NOMO-1 treated with dmso at 0.1 percent for 144 hours (cell line): Measurements from ENCODE around the gene FSTL4.
A peak's percentile ranks its signal among the peaks of the same experiment; 100 is the strongest.

ENCODE experiments used
- DNase-seq: peaks from one replicate; lab custom pipeline; 2025; ENCODE audit not compliant: unreplicated experiment; lab: John Stamatoyannopoulos, UW

The FSTL4 gene

DNA sequence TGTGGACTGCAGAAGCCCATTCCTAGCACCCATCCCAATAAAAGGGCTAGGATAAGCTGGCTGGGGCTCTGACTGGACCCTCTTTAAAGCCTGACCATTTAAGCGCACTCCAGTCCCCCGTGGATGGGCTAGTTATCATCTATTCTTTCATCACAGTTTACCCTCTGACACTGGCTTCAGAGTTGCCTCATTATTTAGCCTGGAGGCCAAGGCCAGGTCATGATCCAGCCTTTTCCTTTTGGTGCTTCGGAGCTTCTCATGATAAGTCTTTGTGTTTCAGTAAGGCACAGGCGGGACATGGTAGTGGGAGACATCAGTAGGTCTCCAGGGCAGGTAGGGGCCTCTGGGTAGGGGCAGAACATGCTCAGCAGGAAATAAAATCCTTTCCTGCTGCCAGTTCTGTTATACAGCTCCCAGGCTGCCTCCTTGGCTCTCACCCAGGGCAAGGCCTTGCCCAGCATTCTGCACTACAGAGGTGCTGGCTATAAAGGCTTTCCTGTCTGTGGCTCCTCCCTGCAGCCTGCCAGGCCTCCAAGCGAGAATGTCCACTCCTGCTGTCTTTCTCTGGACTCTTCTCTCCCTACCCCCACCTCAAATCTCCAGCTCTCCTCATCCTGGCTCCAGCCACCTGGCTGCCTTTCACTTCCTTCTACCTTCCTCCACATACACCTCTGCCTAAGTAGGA lies 128.8 kb downstream of the FSTL4 start:
- no peak for DNase-seq

DNA sequence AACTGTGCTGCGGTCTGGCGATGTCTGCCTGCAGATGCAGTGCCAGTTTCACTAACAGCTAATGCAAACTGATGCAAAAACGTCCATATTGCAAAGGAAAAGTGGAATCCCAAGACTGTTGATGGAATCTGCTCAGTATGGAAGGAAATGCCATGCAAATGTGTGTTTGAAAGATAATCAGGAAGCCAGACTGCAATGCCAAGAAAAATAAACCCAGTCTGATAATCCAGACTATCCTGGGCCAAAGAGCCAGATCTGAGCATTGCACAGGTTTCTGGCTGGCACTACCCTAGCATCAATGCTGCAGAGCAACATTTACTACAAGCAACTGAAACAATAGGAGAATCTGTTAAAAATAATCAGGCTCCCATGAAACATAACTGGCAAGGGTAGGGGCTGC lies 130.3 kb downstream of the FSTL4 start:
- DNase-seq: no peak

DNA sequence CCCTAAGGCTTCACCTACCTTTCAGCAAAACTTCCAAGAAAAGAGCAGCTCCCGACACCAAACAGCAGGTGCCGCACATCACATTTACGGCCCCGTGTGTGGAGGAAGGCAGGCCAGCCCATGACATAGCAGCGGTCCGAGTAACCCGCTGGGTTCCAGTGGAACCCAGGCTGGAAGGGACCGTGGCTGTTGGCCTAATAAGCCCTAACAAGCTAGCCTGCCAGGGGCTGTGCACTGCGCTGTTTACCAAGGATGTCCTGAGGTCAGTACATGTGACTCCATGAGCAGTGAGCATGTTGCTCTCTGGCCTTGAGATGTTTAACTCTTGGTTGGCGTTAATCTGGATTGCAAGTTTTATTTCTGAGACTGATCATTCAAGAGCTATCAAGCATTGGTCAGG lies 131.5 kb downstream of the FSTL4 start:
- DNase-seq: no peak

DNA sequence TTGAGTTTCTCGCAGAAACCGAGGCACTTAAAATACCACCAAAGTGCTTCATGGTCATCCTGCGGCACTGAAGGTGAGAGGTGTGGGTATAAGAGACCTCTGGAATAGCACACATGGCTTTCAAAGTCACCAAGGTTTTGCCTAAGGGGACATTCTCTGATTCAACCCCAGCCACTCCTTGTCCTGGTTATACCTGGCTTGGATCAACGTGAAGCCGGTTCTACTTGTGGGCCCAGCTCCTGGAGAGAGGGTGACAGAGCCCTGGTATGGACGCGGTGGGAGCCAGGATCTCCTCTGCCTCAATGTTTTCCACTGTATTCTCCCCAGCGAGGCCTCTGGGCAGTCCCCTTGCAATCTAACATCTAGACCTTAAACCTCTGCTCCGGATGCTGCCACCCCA lies 132.0 kb downstream of the FSTL4 start:
- no peak for DNase-seq

DNA sequence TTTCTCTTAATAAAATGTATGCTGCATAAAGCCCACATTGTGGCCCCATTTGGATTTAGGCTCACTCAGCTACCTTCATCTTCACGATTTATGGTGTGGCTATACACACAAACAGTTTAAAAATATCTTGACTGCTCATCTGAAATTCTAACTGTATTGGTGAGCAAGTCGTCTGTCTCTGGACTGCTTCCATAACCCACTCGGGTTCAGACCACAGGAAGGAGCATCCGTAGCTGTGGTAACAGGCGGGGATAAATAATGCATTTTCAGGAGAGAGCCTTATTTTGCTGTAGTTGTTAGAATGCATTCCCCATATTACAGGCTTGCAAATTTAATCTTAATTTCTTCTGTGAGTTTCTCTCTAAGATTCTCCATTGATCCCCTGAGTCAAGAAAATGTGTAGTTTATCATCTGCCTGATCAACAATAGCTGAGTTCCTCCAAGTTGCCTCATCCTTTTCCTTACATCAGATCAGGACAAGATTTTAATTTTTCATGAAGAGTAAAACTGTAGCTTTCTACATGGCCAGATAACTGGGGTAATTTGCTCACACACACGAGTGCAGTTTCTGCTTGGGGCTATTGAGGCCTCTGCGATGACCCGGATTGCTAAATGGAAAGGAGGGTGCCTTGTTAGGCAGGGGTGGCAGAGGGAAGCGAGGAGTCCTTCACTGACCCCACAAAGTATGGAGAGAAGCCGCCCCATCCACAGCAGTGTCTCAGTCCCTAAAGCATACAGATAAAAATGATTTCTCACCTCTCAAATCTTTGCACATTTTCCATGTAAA lies 133.9 kb downstream of the FSTL4 start:
- DNase-seq: no peak

DNA sequence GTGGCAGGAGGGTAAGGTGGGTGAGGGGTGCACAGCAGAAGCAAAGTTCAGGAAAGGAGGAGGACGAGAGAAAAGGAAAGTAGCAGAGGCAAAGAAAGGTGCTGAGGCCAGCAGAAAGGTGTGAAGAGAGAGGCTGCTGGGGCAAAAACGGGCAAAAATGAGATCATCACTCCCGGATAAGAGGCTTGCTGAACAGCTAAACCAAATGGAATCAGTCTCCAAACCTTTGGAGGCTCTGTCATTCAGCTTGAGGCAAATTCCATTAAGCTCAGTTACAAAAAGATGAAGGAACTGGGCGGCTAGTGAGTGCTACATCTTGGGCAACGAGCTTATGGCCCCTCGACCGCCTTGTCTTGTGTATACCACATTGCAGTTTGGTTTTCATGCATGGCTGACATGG lies 136.4 kb downstream of the FSTL4 start:
- DNase-seq: no peak

DNA sequence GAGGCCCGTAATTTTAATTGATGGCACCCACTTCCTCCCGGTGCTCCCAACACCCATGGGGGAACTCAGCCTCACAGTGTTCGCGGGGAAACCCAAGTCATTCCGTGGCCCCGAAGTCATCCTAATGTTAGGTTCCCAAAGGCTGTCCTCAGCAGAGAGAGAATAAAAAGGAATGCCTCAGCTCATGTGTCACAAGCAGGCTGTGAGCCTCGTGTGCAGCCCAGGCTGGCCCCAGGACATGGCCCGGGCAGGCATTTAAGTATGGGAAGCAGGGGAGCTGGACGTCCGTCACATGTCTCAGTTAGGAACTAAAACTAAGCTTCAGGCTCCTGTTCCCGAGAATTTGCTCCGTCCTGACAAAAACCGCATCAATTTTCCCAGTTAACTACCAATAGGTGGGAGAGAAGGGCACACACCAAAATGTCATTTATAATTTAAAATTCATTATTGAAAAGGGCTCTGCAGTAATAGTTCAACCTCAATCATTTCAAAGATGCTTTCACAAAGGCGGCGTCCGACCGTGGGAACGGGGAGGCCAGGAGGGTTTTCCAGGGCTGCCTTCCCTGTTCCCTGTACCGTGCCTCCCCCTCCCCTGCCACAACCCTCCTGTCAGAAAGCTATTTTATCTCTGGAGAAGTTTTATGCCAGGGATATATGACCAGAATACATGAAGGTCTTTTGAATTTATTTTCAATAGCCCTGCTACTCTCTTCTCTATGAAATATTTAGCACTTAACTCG lies 137.3 kb downstream of the FSTL4 start:
- DNase-seq: no peak

DNA sequence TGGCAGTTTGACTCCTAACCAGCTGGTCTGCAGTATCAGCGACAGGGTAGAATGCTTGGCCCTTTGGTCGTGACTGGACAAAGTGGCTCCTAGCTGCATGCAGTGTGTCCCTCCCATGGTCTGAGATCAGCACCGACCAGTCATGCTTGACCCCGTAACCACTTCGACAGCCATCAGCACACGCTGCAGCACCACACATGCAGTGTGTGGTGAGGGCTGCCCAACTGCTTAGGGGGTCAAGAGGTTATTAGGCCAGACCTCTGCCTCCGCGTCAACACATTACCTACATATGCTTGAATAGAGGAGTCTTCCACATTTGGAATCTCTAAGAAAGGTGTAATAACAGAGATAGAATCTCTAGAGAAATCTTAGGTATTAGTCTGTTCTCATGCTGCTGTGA lies 139.1 kb downstream of the FSTL4 start:
- DNase-seq: no peak

DNA sequence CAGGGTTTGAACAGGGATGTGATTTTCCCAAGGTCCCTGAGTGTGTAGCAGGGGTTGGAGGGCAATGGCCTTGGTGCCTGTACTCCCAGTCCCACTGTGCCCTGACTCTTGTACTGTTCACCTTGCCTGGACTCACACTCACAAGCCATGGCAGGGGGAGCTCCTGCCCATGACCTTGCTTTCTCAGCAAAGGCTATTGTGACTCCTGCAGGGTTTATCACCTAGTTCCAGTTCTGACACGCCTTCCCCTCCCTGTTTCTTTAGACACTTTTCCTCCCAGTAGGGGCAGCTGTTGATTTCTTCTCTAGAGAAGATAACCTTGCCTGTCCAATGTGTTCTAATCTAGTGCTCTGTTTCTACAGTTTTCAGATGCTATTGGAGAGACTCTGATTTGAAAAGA lies 139.5 kb downstream of the FSTL4 start:
- no peak for DNase-seq

DNA sequence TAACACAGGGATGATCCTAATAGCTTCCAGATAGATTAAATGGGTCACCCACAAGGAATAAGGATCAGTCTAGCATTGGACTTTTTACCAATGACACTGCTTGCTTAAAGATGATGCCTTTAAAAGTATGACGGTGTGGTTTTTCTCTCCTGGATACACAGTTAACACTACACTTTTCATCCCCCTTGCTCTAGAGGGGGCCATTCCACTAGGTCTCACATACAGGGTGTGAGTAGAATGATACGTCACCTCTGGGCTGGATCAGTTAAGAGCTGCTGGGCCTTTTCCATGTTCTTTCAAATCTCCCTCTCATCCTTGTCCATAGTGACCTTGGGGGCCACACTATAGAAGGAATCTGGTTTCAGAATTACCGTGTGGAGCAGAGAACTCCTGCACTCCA lies 140.6 kb downstream of the FSTL4 start:
- DNase-seq: no peak

DNA sequence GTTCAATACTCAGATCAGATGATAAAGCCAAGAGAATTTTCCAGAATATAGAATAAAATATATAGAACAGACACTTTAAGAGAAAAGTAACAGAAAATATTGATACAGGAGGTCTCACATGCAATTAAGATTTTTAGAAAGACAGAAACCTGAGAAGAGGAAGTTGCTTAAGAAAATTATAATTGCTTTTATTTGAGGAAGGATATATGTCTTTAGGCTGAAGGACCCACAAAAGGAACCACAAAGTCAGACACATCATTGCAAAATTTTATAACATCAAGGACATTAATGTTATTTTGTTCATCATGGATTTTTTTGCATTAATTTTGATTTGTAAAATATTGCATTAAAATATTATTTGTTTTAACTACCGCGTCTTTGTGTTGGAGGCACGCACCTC lies 141.5 kb downstream of the FSTL4 start:
- peak; percentile 79 for DNase-seq

DNA sequence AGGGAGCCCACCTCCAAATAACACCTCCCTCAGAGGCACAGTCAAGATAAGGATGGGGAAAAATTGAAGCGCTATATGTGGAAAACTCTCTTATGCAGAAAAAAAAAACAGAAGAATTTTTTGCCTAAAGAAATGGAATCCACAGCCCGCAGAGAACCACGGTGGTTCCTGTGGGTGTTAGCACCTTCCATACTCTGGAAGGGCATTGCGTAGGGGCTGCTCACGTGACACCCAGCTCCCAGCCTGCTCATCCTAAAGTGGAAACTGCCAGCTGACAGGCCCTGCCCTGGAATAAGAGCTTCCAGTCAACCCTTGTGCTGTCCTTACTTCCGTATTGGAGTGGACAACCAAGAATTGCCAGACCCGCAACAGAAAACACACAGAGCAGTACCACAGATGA lies 142.5 kb downstream of the FSTL4 start:
- no peak for DNase-seq

DNA sequence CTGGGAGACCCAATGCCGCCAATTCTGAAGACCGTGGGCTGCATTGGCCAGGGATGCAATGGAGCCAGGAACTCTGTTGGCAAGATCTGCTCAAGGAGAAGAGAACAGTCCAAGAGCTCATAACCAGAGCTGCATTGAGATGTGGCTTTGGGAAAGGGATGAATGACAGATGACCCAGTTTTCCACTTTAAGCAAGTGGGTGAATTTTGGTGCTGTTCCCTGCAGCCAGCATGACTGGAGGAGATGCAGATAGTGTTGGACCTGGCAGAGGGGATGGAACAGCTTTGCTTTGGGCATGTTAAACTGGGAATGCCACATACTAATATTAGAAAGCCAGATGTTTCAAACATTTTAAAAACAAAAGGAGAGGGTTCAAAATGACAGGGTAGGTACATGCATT lies 143.1 kb downstream of the FSTL4 start:
- no peak for DNase-seq

DNA sequence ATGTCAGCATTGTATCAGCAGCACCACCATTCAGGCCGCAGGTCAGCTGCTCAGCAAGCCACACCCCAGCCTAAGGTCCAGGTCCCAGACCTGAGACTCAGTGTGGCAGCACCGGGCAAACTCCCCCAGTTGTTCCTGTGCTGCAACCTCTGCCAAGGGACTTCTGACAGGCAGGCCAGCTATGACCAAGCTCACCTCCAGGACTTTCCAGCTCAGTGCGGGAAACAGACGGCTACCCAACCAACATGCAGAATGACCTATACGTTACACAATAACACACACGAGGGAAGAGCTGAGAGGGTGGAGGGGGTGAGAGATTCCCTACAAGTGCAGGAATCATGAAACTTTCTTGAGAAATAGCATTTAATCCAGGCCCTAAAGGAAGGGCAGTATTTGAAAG lies 143.7 kb downstream of the FSTL4 start:
- peak; percentile 78 for DNase-seq

DNA sequence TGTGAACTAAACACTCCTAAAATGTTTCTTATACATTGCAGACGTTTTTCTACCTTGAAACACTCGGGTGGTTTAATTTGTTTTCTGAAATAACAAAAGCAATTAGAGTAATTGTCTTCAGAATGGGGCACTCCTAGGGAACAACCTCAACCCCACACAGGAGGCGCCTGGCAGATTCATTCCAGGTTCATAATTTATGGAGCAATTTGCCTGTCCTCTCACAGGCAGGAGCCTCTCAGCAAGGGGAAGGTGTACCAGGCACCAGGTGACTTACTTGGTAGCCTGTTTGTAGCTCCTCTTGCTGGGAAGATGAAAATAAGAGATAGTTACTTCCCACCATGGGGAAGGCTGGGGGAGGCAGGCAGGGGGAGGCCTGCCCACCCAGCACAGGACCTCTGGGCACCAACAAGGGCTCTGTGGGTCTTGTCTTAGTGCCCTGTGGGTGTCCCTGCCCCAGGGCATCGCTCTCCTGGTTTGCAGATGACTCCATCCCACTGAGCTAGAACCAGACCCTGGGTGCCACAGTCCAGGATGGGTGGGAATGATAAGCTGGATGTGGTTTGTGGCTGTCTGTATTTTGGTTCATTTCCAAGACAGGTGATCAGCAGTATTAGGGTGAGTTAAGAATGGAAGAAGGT lies 144.4 kb downstream of the FSTL4 start:
- DNase-seq: no peak

DNA sequence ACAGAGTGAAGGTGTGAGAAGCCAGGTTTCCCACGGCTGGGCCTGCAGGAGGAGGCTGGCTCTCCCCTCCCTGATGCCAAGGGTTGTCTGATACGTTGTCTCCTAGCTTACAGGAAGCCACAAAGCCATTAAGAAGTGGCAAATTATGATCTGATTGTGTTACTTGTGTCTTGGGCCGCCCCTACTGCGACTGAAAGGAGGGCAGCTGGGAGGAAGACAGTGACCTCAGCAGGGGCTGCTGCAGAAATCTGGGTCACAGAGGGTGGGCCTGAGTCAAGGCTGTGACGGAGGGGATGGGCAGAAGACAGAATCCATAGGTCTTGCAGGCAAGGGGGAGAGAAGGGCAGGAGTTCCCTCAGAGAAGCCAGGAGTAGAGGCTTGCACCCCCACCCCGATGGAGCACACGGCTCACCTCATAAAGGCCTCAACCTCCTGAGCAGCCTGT lies 145.0 kb downstream of the FSTL4 start:
- peak; percentile 59 for DNase-seq

DNA sequence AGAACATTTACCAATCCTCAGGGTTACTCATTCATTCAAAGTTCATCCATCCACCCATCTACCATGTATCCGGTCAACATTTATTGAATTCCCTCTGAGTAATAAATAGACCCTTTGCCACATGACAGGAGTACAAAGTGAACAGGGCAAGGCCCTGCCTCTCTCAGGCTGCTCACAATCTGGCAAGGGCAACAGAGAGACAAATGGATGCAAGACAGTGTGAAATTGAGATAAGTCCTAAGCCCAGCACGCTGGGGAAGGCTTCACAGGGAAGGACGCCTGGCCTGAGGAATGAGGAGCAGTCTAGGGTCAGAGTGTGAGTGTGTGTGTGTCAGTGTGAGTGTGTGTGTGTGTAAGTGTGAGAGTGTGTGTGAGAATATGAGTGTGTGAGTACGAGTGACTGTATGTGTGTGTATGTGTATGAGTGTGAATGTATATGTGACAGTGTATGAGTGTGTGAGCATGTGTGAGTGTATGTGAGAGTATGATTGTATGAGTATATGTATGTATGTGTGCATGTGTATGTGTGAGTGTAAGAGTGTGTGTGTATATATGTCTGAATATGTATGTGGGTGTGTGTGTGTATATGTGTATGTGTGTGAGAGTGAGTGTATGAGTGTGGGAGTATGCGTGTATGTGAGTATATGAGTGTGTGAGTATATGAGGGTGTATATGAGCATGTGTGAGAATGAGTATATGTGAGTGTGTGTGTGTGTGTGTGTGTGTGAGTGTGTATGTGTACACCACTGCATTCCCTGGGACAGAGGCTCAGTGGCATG lies 145.6 kb downstream of the FSTL4 start:
- DNase-seq: no peak

DNA sequence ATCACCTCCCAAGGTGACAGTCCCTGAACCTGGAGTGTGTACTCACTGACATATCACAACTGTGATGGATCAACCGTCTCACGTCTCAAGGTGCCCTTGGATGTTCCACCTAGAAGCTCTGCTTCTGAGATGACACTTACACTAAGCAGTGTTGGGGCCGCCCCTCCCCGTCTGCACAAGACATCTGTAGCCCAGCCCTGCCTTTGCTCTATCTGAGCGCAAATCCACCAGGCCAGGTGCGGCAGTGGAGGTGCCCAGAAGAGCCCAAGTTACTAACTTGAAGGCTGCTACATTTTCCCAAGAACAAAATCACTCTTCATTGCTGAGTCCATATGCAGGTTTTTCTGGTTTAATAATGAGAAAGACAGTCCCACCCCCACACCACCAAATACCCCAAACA lies 148.3 kb downstream of the FSTL4 start:
- no peak for DNase-seq

DNA sequence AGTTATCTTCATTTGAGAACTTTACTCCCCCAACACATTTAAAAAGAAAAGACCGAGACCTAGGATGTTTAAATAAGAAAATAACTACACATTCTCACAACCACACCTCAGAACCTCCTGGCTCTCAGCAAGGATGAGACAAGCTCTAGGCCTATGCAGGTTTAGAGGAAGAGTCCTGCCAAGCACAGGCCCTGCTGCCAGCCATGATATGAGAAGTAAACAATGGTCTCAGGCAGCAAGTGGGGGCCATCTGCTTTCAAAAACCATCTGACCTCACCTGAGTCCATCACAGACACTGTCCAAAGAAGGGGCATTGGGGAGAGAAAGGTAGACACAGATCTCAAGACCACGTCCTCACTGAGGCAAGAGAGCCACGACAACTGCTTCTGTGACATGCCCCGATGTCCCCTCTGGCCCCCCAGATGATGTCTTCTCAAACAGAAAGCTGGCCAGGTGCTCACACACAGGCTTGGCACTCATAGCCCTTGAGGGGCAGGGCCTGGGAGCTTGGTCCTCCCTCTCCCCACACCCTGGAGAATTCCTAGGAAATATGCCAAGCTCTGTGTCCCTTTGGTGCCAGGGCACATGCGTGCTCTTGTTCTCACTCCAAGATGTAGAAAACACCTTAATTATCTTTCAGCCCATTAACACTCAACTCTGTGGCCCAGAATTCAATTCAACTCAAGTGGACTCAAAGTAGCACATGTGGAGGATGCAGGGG lies 150.4 kb downstream of the FSTL4 start:
- DNase-seq: no peak

DNA sequence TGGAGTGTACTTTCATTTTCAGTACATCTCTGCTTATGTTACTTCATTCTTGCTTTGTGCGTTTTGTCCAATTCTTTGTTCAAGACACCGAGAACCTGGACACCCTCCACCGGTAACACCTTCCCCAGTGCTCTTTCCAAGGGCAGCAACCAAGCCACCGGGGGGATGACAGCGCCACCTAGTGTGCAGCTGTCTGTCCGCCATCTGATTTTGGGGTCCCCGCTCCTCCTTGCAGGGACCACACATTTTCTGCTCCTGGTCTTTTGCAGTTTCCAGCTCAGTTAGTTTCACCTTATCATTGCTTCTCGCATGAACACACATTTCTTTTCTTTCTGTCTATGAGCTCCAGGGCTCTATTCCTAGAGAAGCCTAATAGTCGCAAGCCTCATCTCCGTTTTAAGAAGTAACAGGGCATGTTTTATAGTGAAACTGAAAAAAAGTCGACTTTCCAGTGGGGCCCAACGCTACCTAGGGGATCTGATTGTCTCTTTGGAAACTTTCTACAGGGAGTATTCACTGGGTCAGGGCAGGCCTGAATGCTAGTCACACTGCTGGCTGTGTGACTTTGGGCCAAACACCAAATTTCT lies 152.1 kb downstream of the FSTL4 start:
- DNase-seq: no peak
